DOHH2 (cell line): ENCODE measurements around the gene POLA1.

Source experiments
- H3F3A ChIP-seq: fragments of 200-600 bp; sonication (generic), shearing (Covaris generic); 2 replicates; pipeline ENCODE4 v1.6.0; 2016; ENCODE audit warnings: antibody characterized with exemption, mild to moderate bottlenecking; ENCODE audit not compliant: control insufficient read depth, insufficient read depth
- H3K27ac ChIP-seq: fragments of 200-600 bp; sonication (generic); 2 replicates; pipeline ENCODE4 v1.5.1; 2014; ENCODE audit warnings: low read depth, mild to moderate bottlenecking, low read length, moderate library complexity
- H3K27me3 ChIP-seq: fragments of 200-600 bp; sonication (generic); 2 replicates; pipeline ENCODE4 v1.6.1; 2014; ENCODE audit warnings: mild to moderate bottlenecking, low read length, mixed read lengths; ENCODE audit not compliant: control insufficient read depth
- H3K36me3 ChIP-seq: fragments of 200-600 bp; sonication (generic); 2 replicates; pipeline ENCODE4 v1.6.1; 2014; ENCODE audit warnings: mild to moderate bottlenecking, low read length, moderate library complexity, mixed read lengths; ENCODE audit not compliant: control insufficient read depth
- H3K4me1 ChIP-seq: fragments of 200-600 bp; sonication (generic); 2 replicates; pipeline ENCODE4 v1.6.1; 2014; ENCODE audit warnings: mild to moderate bottlenecking, low read length, mixed read lengths; ENCODE audit not compliant: control insufficient read depth
- H3K4me2 ChIP-seq: fragments of 200-600 bp; sonication (generic); 2 replicates; pipeline ENCODE4 v1.6.0; 2014; ENCODE audit warnings: mild to moderate bottlenecking, low read length, moderate library complexity
- H3K4me3 ChIP-seq: fragments of 200-600 bp; sonication (generic); 2 replicates; pipeline ENCODE4 v1.5.1; 2014; ENCODE audit warnings: mild to moderate bottlenecking, low read length, mixed read lengths
- H3K79me2 ChIP-seq: fragments of 200-600 bp; sonication (generic); 2 replicates; pipeline ENCODE4 v1.6.1; 2014; ENCODE audit warnings: mild to moderate bottlenecking, low read length, mixed read lengths; ENCODE audit not compliant: control insufficient read depth
- H3K9me2 ChIP-seq: fragments of 200-600 bp; sonication (generic); replicated peaks from 2 replicates; pipeline ENCODE4 v1.6.1; 2014; ENCODE audit warnings: mild to moderate bottlenecking, low read length, mixed read lengths; ENCODE audit not compliant: control insufficient read depth
- H3K9me3 ChIP-seq: fragments of 200-600 bp; sonication (generic); 2 replicates; pipeline ENCODE4 v1.6.1; 2014; ENCODE audit warnings: antibody characterized with exemption, low read length, mixed read lengths; ENCODE audit not compliant: control insufficient read depth, insufficient read depth
- H4K20me1 ChIP-seq: fragments of 200-600 bp; sonication (generic); 2 replicates; pipeline ENCODE4 v1.6.0; 2014; ENCODE audit warnings: low read depth, mild to moderate bottlenecking, antibody characterized with exemption, low read length, moderate library complexity; ENCODE audit not compliant: control insufficient read depth, insufficient read depth
- EZH2phosphoT487 ChIP-seq: fragments of 200-600 bp; sonication (generic); IDR thresholded peaks from 2 replicates; pipeline ENCODE4 v1.6.1; 2017; ENCODE audit warnings: borderline replicate concordance, mild to moderate bottlenecking, antibody characterized with exemption, low read length, moderate library complexity, mixed read lengths
- TF ChIP-seq, protein P1 (sequence below): fragments of 200-600 bp; sonication (generic); IDR thresholded peaks from one replicate; pipeline ENCODE4 v1.5.1; 2014; ENCODE audit warnings: antibody characterized with exemption, mild to moderate bottlenecking, low read depth, low read length; ENCODE audit not compliant: poor library complexity, severe bottlenecking

POLA1 gene

DNA sequence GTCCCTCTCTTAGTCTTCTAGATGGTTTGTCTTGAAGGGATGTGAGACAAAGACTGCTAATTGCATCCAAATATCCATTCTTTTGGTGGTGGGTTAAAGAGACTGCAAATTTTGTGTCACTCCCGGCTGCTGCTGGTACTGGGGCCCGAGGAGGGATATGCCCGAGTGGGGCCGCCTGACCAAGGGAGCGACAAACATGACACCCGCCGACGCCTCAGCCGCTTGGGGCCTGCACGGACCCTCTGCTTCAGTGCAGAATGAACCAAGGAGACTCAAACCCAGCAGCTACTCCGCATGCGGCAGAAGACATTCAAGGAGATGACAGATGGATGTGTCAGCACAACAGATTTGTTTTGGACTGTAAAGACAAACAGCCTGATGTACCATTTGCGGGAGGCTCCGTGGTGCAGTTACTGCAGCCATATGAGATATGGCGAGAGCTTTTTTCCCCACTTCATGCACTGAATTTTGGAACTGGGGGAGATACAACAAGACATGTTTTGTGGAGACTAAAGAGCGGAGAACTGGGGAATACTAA lies 335.6 kb downstream of the POLA1 start:
- Histone ChIP-seq H3K27me3 (peaks cover 3% of the 10 kb centered on the region; the same call in 1 of the 2 replicates), H3K9me2 (no peaks in the 10 kb centered on the region), H3K79me2 (no peaks in the 10 kb centered on the region), H3F3A (no peaks in the 10 kb centered on the region), H3K9me3 (no peaks in the 10 kb centered on the region), H3K4me1 (no peaks in the 10 kb centered on the region), H3K4me3 (no peak overlapping the region), H3K4me2 (no peak overlapping the region), H4K20me1 (no peaks in the 10 kb centered on the region), H3K36me3 (no peaks in the 10 kb centered on the region), H3K27ac (no peak overlapping the region)
- TF ChIP-seq EZH2phosphoT487, result no peak
- TF ChIP-seq, protein P1, sequence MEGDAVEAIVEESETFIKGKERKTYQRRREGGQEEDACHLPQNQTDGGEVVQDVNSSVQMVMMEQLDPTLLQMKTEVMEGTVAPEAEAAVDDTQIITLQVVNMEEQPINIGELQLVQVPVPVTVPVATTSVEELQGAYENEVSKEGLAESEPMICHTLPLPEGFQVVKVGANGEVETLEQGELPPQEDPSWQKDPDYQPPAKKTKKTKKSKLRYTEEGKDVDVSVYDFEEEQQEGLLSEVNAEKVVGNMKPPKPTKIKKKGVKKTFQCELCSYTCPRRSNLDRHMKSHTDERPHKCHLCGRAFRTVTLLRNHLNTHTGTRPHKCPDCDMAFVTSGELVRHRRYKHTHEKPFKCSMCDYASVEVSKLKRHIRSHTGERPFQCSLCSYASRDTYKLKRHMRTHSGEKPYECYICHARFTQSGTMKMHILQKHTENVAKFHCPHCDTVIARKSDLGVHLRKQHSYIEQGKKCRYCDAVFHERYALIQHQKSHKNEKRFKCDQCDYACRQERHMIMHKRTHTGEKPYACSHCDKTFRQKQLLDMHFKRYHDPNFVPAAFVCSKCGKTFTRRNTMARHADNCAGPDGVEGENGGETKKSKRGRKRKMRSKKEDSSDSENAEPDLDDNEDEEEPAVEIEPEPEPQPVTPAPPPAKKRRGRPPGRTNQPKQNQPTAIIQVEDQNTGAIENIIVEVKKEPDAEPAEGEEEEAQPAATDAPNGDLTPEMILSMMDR, result no peak

DNA sequence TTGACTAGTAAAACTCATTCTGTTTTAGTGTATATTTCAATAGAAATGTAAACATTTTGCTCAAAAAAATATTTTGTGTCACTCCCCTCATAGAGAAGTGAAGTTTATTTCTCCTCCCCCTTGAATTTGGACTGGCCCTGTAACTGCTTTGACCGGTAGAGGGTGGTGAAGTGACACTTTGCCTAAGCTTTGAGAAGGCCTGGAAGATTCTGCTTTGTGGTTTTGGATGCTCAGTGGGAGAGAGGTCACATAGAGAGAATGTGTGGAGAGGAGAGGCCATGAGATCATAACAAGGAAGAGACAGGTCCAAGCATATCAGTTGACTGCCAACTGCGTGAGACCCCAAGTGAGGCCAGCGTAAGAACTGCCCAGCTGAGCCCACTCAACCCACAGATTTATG lies 341.2 kb downstream of the POLA1 start:
- no peaks in the 10 kb centered on the region for H3K27me3 ChIP-seq
- H3K36me3 ChIP-seq, result no peaks in the 10 kb centered on the region
- no peak overlapping the region for H3K4me3 ChIP-seq
- H3K9me2 ChIP-seq, result no peaks in the 10 kb centered on the region
- no peak overlapping the region for H3K27ac ChIP-seq
- no peaks in the 10 kb centered on the region for H3K9me3 ChIP-seq
- no peaks in the 10 kb centered on the region for H3F3A ChIP-seq
- no peaks in the 10 kb centered on the region for H3K4me1 ChIP-seq
- H3K4me2 ChIP-seq, result no peak overlapping the region
- no peaks in the 10 kb centered on the region for H3K79me2 ChIP-seq
- H4K20me1 ChIP-seq, result no peaks in the 10 kb centered on the region
- TF ChIP-seq EZH2phosphoT487, result no peak
- TF ChIP-seq, protein P1, result no peak

DNA sequence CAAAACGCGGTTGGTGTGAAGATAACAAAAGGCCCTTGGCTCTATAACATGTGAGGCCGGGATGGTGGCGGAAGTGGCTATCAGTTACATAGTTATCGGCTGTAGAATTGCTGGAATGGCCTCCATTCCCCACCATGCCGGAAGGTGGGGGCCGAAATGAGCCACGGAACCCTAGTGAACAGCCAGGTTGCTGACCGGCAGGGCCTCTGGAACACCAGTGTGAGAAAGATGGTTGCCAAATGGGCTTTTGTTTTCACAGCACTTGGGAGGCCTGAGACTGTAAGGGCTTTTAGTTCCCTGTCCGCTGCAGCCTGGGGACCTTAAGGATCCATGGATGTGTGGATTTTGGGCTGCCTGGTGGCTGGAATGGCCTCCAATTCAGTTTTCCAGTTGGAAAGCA lies 345.3 kb downstream of the POLA1 start:
- TF ChIP-seq EZH2phosphoT487, result no peak
- TF ChIP-seq, protein P1, result no peak
- no peaks in the 10 kb centered on the region for H3K36me3 ChIP-seq

More for the DNA sequence above, 345.3 kb downstream of the POLA1 start:
- H3K9me2 ChIP-seq, result no peaks in the 10 kb centered on the region
- H3K4me1 ChIP-seq, result no peaks in the 10 kb centered on the region
- no peak overlapping the region for H3K4me3 ChIP-seq
- H4K20me1 ChIP-seq, result no peaks in the 10 kb centered on the region
- H3K27ac ChIP-seq, result no peak overlapping the region
- no peak overlapping the region for H3K4me2 ChIP-seq
- H3K9me3 ChIP-seq, result no peaks in the 10 kb centered on the region
- H3K79me2 ChIP-seq, result no peaks in the 10 kb centered on the region
- H3F3A ChIP-seq, result no peaks in the 10 kb centered on the region
- H3K27me3 ChIP-seq, result no peaks in the 10 kb centered on the region
